ENCODE results near the gene DHX30. TPM values are rescaled to one million over a fixed set of nuclear protein-coding genes. Genes with fewer than 3 reads are reported as not detected.
"Not testable (repeated sequence)": the region's sequence is repeated elsewhere in the genome, so short reads cannot be mapped to it uniquely, and the experiment has no call there.

DHX30 gene
- total RNA-seq, 1 donor from 2014 or later: 62.0 TPM

GRCh38 chr3:47884603-47885002 lies 81.7 kb downstream of the DHX30 start:
- Histone ChIP-seq H3K4me1 (no peaks in the 10 kb centered on the region), H3K27ac (no peak overlapping the region), H3K4me3 (no peak overlapping the region), H3K36me3 (peaks cover 9% of the 10 kb centered on the region), H3K27me3 (no peaks in the 10 kb centered on the region), H3K9me3 (no peaks in the 10 kb centered on the region)
- intact Hi-C loops (cut with DNase I): no loop called here
- DNase-seq (no peak), ATAC-seq (no peak)
- TF ChIP-seq CTCF (IDR thresholded peaks at IDR 0.05): no peak

DNA sequence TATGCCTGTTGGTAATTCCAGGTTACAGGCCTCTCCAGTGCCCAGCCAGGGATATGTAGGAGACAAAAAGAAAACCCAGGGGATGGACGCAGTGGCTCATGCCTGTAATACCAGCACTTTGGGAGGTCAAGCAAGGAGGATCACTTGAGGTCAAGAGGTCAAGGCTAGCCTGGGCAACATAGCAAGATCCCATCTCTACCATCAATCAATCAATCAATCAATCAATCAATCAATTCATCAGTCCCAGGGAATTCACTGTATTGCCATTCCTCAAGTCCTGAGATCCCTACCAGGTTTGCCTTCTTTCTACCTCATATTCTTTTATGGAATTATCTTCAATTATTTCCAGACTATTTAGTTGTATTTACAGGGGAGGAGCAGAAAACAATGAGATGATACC lies 82.2 kb downstream of the DHX30 start:
- no peak for TF ChIP-seq CTCF (IDR thresholded peaks at IDR 0.05)
- H3K27ac ChIP-seq: no peak overlapping the region
- no peaks in the 10 kb centered on the region for H3K27me3 ChIP-seq
- no peaks in the 10 kb centered on the region for H3K4me1 ChIP-seq
- no peak for ATAC-seq
- no peak for DNase-seq
- H3K36me3 ChIP-seq: peaks cover 9% of the 10 kb centered on the region
- H3K9me3 ChIP-seq: no peaks in the 10 kb centered on the region
- no peak overlapping the region for H3K4me3 ChIP-seq
- intact Hi-C loops (cut with DNase I): no loop called here

- H3K27ac ChIP-seq; intact Hi-C loops (cut with DNase I); DNase-seq; H3K4me1 ChIP-seq; H3K4me3 ChIP-seq; H3K9me3 ChIP-seq; H3K27me3 ChIP-seq; ATAC-seq: not testable (repeated sequence)
- peaks cover 23% of the 10 kb centered on the region for H3K36me3 ChIP-seq
Observed at GRCh38 chr3:47887991-47888390, 85.1 kb downstream of the DHX30 start.

DNA sequence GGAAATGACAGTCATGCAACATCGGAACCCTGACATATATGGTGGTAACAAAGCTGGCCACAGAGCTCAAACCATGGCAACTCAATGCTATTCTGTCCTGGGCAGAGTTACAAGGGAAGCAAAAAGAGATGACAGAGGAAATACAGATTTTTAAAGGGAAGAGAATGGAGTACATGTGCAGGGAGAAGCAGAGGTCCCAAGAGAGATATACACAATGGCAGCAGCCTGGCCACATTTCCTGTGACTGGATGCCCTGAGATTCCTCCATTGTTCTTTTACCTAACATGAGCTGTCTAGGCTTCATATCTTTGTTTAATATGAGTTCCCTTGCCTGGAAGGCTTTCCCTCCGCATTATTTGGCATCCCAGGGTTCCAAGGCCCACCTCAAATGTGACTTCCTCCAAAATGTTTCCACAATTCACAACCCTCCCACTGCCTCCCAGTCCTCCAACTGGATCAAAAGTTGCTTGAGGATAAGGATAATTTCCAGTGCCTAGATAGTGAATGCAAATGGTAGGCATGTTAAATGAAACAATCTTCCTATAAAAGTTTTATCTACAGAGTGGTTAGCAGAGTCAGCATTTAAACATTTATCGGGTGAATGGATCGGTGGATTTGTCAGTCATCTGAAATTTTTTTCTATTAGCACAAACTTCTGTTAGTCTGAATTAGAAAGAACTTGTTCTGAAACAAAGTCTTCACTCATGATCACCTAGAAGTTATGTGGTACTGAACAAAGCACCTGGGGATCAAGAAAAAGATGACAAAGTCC lies 86.2 kb downstream of the DHX30 start:
- intact Hi-C loops (cut with DNase I): no loop called here
- H3K4me1 ChIP-seq: no peaks in the 10 kb centered on the region
- no peak for ATAC-seq
- no peak for DNase-seq
- peaks cover 23% of the 10 kb centered on the region for H3K36me3 ChIP-seq
- H3K27me3 ChIP-seq: no peaks in the 10 kb centered on the region
- H3K27ac ChIP-seq: no peak overlapping the region
- no peaks in the 10 kb centered on the region for H3K9me3 ChIP-seq
- TF ChIP-seq CTCF (IDR thresholded peaks at IDR 0.05): no peak
- no peak overlapping the region for H3K4me3 ChIP-seq

DNA sequence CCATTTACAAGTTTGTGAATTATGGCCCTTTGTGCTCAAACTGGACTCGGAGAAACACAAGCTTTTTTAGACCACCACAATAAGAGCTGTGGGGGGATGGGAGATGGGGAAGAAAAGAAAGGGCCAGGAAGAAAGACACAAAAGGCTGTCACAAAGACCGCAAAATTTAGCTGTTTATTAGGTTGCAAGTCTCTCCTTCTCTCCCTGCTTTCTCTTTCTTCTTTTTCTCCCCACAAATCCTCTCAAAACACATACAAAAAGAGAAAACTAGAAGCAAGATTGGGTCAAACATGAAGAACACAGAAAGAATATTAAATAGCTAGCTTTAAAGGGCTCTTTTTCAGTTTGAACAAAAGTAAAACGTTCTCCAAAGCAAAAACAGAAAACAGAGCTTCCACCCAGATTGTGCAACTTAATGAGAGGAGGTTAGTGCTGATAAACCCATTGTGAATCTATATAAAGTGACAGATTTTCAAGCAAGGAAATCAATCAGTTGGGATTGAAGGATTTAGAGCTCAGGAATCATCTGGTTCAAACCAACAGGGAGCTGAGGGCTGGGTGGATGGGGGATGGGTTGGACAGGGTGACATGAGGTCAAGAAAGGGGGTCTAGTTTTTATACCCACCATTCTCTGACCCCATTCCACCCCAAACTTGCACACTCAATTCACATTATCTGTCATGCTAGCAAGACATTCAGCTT lies 87.3 kb downstream of the DHX30 start:
- Histone ChIP-seq H3K4me1 (no peaks in the 10 kb centered on the region), H3K9me3 (no peaks in the 10 kb centered on the region), H3K27me3 (no peaks in the 10 kb centered on the region), H3K4me3 (no peak overlapping the region), H3K36me3 (peaks cover 14% of the 10 kb centered on the region), H3K27ac (peak overlapping the region; percentile 2)
- TF ChIP-seq CTCF (IDR thresholded peaks at IDR 0.05): no peak
- ATAC-seq (no peak), DNase-seq (no peak)
- intact Hi-C loops (cut with DNase I): no loop called here

DNA sequence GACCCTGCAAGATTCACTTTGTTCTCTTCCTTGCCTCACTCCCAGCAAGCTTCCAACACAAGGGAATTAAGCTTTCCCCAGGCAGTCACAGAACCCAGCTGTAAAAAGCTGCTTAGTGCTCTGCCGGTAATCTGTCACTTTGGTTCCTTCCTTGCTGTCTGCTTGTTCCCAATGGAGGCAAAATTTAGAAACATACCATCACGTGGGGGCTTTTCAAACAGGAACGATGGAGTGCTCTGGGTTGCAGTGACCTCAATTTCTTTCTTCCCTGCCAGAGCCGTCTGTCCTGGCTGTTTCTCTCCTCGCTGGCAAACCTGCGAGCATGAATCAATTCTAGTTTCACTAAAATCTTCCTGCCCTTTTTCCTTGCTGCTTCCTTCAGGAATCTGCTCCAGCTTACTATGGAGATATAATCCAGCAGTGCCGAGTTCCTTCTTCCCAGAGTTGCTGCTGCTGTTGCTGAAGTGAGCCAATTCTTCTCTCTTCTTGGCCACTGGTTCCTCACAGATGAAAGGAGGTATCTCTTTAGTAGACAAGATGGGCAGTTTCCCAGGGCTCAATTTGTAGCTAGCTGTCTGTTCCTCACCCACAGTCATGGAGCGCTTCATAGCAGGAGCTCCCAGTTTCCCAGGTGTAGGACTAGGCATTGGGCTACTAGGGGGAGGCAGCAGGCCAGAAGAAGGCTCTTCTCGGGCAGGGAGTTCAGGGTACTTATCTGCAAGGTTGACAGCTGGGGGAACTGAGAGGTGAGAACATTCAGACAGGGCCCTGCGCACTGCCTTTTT lies 88.1 kb downstream of the DHX30 start:
- Histone ChIP-seq H3K4me3 (no peak overlapping the region), H3K4me1 (no peaks in the 10 kb centered on the region), H3K9me3 (no peaks in the 10 kb centered on the region), H3K36me3 (peaks cover 14% of the 10 kb centered on the region), H3K27me3 (no peaks in the 10 kb centered on the region), H3K27ac (peak overlapping the region; percentile 14)
- ATAC-seq: peak; percentile 49
- intact Hi-C loops (cut with DNase I): no loop called here
- no peak for TF ChIP-seq CTCF (IDR thresholded peaks at IDR 0.05)
- no peak for DNase-seq
